Stomach smooth muscle (tissue), 2 donors: ENCODE data around the gene PGLYRP1.

Experiments
- H3K27ac ChIP-seq: one replicate; pipeline ENCODE4 v1.7.0; 2013; ENCODE audit warnings: mild to moderate bottlenecking, low read length, inconsistent platforms
- H3K27me3 ChIP-seq, 2 donors: one replicate each; pipeline ENCODE4 v1.7.0; 2013; ENCODE audit warnings: low read length in 2 of 2; ENCODE audit not compliant: insufficient read depth in 2 of 2, control insufficient read depth in 1 of 2
- H3K36me3 ChIP-seq, 2 donors: one replicate each; pipeline ENCODE4 v1.7.0; 2013; ENCODE audit warnings: low read length in 2 of 2; ENCODE audit not compliant: control insufficient read depth in 2 of 2, insufficient read depth in 2 of 2
- H3K4me1 ChIP-seq: one replicate; pipeline ENCODE4 v1.7.0; 2013; ENCODE audit warnings: low read length; ENCODE audit not compliant: control insufficient read depth, insufficient read depth
- H3K4me3 ChIP-seq, 2 donors: one replicate each; pipeline ENCODE4 v1.7.0; 2013; ENCODE audit warnings: low read length in 2 of 2
- H3K9ac ChIP-seq, 2 donors: one replicate each; pipeline ENCODE4 v1.7.0; 2013; ENCODE audit warnings: low read length in 2 of 2, mild to moderate bottlenecking in 1 of 2
- H3K9me3 ChIP-seq, 2 donors: one replicate each; pipeline ENCODE4 v1.7.0; 2013; ENCODE audit warnings: low read length in 2 of 2; ENCODE audit not compliant: control insufficient read depth in 2 of 2
- donor health status: healthy.
- donor health status: Pancreatic carcinoma.

PGLYRP1 gene

GRCh38 chr19:46032597-46033025 is 9.8 kb upstream of the PGLYRP1 start:
- peaks cover 5 to 6% of the 10 kb centered on the region in 2 donors for H3K27me3 ChIP-seq
- H3K9me3 ChIP-seq: no peaks in the 10 kb centered on the region
- H3K4me3 ChIP-seq: no peak overlapping the region
- H3K4me1 ChIP-seq: no peaks in the 10 kb centered on the region
- no peak overlapping the region for H3K9ac ChIP-seq
- no peak overlapping the region for H3K27ac ChIP-seq
- H3K36me3 ChIP-seq: no peaks in the 10 kb centered on the region

- H3K27me3 ChIP-seq: peaks cover 5 to 6% of the 10 kb centered on the region in 2 donors
Measured at GRCh38 chr19:46031781-46032596, 9.1 kb upstream of the PGLYRP1 start.

GRCh38 chr19:46030812-46031550 is 8.1 kb upstream of the PGLYRP1 start:
- H3K27ac ChIP-seq: no peak overlapping the region
- H3K36me3 ChIP-seq: no peaks in the 10 kb centered on the region
- no peak overlapping the region for H3K9ac ChIP-seq
- no peak overlapping the region for H3K4me3 ChIP-seq
- H3K9me3 ChIP-seq: no peaks in the 10 kb centered on the region
- H3K27me3 ChIP-seq: peaks cover 14 to 15% of the 10 kb centered on the region in 2 donors
- no peaks in the 10 kb centered on the region for H3K4me1 ChIP-seq

More at GRCh38 chr19:46031781-46032596, 9.1 kb upstream of the PGLYRP1 start:
- Histone ChIP-seq H3K9me3 (no peaks in the 10 kb centered on the region), H3K27ac (no peak overlapping the region), H3K36me3 (no peaks in the 10 kb centered on the region), H3K4me3 (no peak overlapping the region), H3K4me1 (no peaks in the 10 kb centered on the region), H3K9ac (no peak overlapping the region)

GRCh38 chr19:46025835-46026234 is 3.0 kb upstream of the PGLYRP1 start:
- Histone ChIP-seq H3K36me3 (no peaks in the 10 kb centered on the region), H3K27me3 (peaks cover 27 to 38% of the 10 kb centered on the region in 2 donors), H3K9me3 (no peaks in the 10 kb centered on the region), H3K4me3 (no peak overlapping the region), H3K9ac (no peak overlapping the region), H3K27ac (no peak overlapping the region), H3K4me1 (no peaks in the 10 kb centered on the region)

DNA sequence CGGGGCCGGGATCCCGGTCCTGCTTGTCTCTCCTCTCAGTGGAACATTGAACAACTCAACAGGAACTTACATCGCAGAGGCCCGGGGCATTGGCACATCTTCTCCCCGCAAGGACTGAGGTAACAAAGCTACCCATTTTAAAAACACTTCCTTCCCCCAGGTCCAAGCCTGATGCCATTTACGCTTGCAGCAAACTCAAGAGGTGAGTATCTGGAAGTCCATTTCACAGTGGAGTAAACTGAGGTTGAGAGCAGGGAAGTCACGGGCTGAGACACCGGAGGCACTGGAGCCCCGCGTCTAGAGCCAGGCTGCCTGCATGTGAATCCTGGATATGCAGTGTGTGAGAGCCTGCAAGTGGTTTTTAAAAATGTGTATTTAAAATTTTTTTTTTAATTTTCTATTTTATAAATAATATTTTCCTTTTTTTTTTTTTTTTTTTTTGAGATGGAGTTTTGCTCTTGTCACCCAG is 492 bp upstream of the PGLYRP1 start:
- Histone ChIP-seq H3K27me3 (peaks cover 25 to 33% of the 10 kb centered on the region in 2 donors), H3K4me1 (no peaks in the 10 kb centered on the region), H3K4me3 (no peak overlapping the region), H3K9ac (no peak overlapping the region), H3K9me3 (no peaks in the 10 kb centered on the region), H3K36me3 (peaks cover 0 to 3% of the 10 kb centered on the region in 2 donors), H3K27ac (no peak overlapping the region)

DNA sequence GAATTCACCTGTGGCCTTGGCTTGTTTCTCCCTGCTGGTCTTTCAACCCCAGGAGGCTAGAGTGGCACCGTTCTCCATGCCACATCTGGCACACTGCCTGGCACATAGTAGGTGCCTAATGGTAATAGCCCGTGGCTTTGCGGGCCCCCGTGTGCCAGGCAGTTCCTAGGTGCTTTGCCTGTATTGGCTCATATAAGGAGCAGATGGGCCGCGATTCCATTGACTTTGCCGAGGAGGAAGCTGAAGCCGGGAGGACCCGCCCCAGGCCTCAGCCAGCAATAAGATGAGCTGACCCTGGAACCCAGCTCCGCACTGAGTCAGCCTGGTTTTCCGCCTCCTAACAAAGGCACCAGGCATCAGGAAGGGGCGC is 807 bp downstream of the PGLYRP1 start:
- Histone ChIP-seq H3K27me3 (peaks cover 25 to 33% of the 10 kb centered on the region in 2 donors), H3K4me3 (no peak overlapping the region), H3K36me3 (peaks cover 0 to 3% of the 10 kb centered on the region in 2 donors)

GRCh38 chr19:46021531-46022041 is 1.3 kb downstream of the PGLYRP1 start:
- Histone ChIP-seq H3K9me3 (no peaks in the 10 kb centered on the region), H3K9ac (no peak overlapping the region), H3K36me3 (peaks cover 0 to 3% of the 10 kb centered on the region in 2 donors), H3K4me3 (no peak overlapping the region), H3K27ac (no peak overlapping the region), H3K4me1 (peaks cover under 1% of the 10 kb centered on the region), H3K27me3 (peaks cover 22 to 30% of the 10 kb centered on the region in 2 donors)

More for the DNA sequence above, 807 bp downstream of the PGLYRP1 start:
- Histone ChIP-seq H3K9me3 (no peaks in the 10 kb centered on the region), H3K9ac (no peak overlapping the region), H3K27ac (no peak overlapping the region), H3K4me1 (no peaks in the 10 kb centered on the region)

GRCh38 chr19:46020819-46021125 is 2.1 kb downstream of the PGLYRP1 start:
- Histone ChIP-seq H3K27me3 (peaks cover 19 to 29% of the 10 kb centered on the region in 2 donors), H3K9ac (no peak overlapping the region), H3K27ac (no peak overlapping the region), H3K36me3 (peaks cover 0 to 3% of the 10 kb centered on the region in 2 donors), H3K4me3 (no peak overlapping the region), H3K4me1 (peaks cover 8% of the 10 kb centered on the region), H3K9me3 (no peaks in the 10 kb centered on the region)

- Histone ChIP-seq H3K4me3 (no peak overlapping the region), H3K27ac (no peak overlapping the region), H3K9me3 (no peaks in the 10 kb centered on the region), H3K9ac (no peak overlapping the region), H3K27me3 (peaks cover 28 to 42% of the 10 kb centered on the region in 2 donors), H3K36me3 (peaks cover 0 to 3% of the 10 kb centered on the region in 2 donors), H3K4me1 (peaks cover 20% of the 10 kb centered on the region)
Measured at GRCh38 chr19:46019270-46019669, 3.6 kb downstream of the PGLYRP1 start.

- Histone ChIP-seq H3K27me3 (peaks cover 25 to 38% of the 10 kb centered on the region in 2 donors), H3K36me3 (peaks cover 0 to 3% of the 10 kb centered on the region in 2 donors), H3K27ac (no peak overlapping the region)
Measured at GRCh38 chr19:46018729-46019251, 4.1 kb downstream of the PGLYRP1 start.

More at GRCh38 chr19:46018729-46019251, 4.1 kb downstream of the PGLYRP1 start:
- Histone ChIP-seq H3K9me3 (no peaks in the 10 kb centered on the region), H3K4me1 (peaks cover 20% of the 10 kb centered on the region), H3K4me3 (no peak overlapping the region), H3K9ac (no peak overlapping the region)
